ENCODE measurements around the gene BRSK2.

The BRSK2 gene

DNA sequence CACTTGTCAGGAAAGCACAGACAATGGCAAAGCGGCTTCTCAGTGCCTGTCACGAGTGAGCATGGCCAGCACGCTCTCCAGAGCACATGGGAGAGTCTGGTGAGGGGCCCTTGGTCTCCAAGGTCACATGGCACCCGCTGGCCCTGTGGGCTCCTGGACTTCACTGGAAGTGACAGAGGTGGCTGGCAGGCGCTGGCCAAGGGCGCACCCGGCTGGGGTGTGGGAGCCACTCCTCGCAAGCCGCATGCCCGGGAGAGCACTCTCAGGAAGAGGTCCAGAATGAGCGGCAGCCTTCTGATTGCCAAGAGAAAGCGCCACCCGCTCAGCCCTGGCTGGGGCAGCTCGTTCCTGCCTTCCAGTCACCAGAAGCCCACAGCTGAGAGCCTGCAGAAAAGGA is 114.0 kb downstream of the BRSK2 start:
- no peak overlapping the region for H3K27ac ChIP-seq
- TF ChIP-seq CTCF (IDR thresholded peaks at IDR 0.05) (no peak), ZFX (IDR thresholded peaks at IDR 0.05; ENCODE audit: borderline replicate concordance) (no peak)

GRCh38 chr11:1504138-1504537 is 114.4 kb downstream of the BRSK2 start:
- no peak for TF ChIP-seq CTCF (IDR thresholded peaks at IDR 0.05)
- TF ChIP-seq ZFX (IDR thresholded peaks at IDR 0.05; ENCODE audit: borderline replicate concordance) = no peak

DNA sequence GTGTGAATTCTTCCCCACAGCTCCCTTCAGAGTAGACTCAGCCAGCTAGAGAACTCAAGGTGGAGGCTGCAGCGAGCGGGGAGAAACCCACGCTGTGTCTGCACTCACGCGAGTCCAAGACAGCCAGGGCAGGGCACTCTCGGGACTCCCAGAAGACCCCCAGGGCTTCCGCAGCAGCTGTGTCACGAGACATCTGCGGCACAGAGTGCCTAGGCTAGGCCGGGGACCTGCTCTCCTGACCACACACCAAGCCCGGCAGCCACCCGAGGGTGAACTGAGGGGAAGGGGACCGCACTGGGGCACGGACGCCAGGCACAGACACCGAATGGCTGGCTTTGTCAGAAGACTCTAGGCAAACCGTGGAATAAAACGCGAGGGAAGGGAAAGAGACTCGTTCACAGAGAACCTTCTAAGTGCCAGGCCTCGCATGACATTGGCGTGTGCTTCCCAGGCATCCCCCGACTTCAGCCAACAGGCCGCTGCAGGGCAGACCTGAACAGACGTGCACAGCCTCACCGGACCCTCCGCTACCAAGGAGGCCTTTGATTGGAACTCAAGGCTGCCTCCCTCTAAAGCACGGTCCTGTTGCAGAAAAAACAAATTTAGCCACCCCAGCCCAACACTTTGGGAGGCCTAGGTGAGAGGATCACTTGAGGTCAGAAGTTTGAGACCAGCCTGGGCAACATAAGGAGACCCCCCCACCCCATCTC is 115.0 kb downstream of the BRSK2 start:
- H3K27ac ChIP-seq = no peak overlapping the region
- TF ChIP-seq ZFX (IDR thresholded peaks at IDR 0.05; ENCODE audit: borderline replicate concordance) = no peak
- no peak for TF ChIP-seq CTCF (IDR thresholded peaks at IDR 0.05)

More at GRCh38 chr11:1504138-1504537, 114.4 kb downstream of the BRSK2 start:
- H3K27ac ChIP-seq = no peak overlapping the region

- TF ChIP-seq CTCF (IDR thresholded peaks at IDR 0.05) = peak; percentile 41
- TF ChIP-seq ZFX (IDR thresholded peaks at IDR 0.05; ENCODE audit: borderline replicate concordance) = no peak
- H3K27ac ChIP-seq = no peak overlapping the region
Observed at GRCh38 chr11:1505480-1505879, 115.7 kb downstream of the BRSK2 start.

GRCh38 chr11:1506981-1507380 is 117.2 kb downstream of the BRSK2 start:
- TF ChIP-seq ZFX (IDR thresholded peaks at IDR 0.05; ENCODE audit: borderline replicate concordance) (no peak), CTCF (IDR thresholded peaks at IDR 0.05) (no peak)
- no peak overlapping the region for H3K27ac ChIP-seq

DNA sequence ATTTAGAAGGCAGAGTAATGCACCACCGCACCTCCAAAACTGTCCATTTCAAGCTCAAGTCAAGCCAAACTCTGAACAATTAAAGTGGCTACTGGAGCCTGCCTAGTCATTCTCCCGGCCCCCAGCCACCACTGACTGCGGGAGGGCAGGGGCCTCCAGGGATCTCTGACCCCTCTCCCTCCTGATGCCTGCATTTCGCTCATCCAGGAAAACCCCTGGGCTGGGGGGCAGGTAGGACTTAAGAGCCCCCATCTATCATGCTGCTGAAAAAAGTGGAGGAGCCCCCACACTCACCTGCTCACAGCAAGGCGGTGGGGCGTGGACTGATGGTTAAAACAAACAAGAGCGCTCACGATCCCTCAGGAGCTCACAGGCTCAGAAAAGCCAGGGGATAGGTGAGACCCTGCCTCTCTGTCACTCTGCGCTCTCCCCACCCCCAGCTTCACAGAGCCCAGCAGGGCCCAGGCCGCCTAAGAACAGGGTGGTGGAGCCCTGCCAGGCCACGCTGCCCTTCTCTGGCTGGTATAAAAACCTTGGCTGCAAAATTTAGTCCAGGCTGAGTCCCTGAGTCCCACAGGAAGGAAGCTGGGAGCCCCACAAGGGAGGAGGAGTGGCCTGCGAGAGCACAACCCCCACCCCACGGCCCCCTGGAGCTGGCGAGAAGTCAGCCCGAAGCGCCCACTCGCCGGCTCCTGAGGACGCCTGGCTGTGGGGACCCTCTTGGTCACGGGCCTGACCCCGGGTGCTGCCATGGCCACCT is 117.8 kb downstream of the BRSK2 start:
- TF ChIP-seq ZFX (IDR thresholded peaks at IDR 0.05; ENCODE audit: borderline replicate concordance) (no peak), CTCF (IDR thresholded peaks at IDR 0.05) (no peak)
- H3K27ac ChIP-seq = no peak overlapping the region

DNA sequence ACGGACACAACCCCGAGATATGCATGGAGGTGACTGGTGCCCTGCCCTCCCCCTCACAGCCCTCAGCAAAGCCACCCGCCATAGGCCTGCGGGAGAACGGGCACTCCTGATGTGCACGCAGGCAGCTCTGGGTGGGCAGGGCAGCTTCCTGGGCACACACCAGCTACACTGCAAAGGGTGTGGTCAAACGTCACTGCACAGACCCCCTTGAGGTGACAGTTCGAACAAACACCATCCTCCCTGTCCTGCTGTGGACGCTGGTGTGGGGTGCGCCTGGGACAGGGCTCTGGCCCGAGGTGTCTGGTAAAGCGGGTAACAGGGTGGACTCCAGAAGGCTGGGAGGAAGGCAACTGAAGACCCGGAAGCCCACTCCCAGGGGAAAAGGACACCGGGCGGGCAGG is 118.8 kb downstream of the BRSK2 start:
- H3K27ac ChIP-seq = no peak overlapping the region
- TF ChIP-seq ZFX (IDR thresholded peaks at IDR 0.05; ENCODE audit: borderline replicate concordance) = no peak
- no peak for TF ChIP-seq CTCF (IDR thresholded peaks at IDR 0.05)

All from 22Rv1 (cell line).